Neural cell (in vitro differentiated cells): Measurements from ENCODE around the gene GPNMB.
"Not testable (repeated sequence)": the region's sequence is repeated elsewhere in the genome, so short reads cannot be mapped to it uniquely, and the experiment has no call there.

Experiments used
- CTCF ChIP-seq: fragments of 450-650 bp; IDR thresholded peaks from 2 replicates; pipeline ENCODE4 v1.5.1; 2014; ENCODE audit warnings: antibody characterized with exemption, mild to moderate bottlenecking, moderate library complexity; ENCODE audit not compliant: poor library complexity, severe bottlenecking
- EP300 ChIP-seq: fragments of 450-650 bp; conservative IDR thresholded peaks from 2 replicates; pipeline ENCODE4 v1.6.1; 2014; ENCODE audit warnings: antibody characterized with exemption, mild to moderate bottlenecking, moderate library complexity; ENCODE audit not compliant: poor library complexity, severe bottlenecking
- TAF1 ChIP-seq: IDR thresholded peaks from 2 replicates; pipeline ENCODE4 v1.6.1; 2012; ENCODE audit warnings: low read depth

- not testable (repeated sequence) for TF ChIP-seq CTCF, TAF1, EP300
These were observed 48.8 kb upstream of the GPNMB start for GRCh38 chr7:23197745-23198144.
